ENCODE measurements around the gene ELOVL1.
A peak's percentile ranks its signal among the peaks of the same experiment; 100 is the strongest.
"Not testable (repeated sequence)": the region's sequence is repeated elsewhere in the genome, so short reads cannot be mapped to it uniquely, and the experiment has no call there.

Gene ELOVL1

DNA sequence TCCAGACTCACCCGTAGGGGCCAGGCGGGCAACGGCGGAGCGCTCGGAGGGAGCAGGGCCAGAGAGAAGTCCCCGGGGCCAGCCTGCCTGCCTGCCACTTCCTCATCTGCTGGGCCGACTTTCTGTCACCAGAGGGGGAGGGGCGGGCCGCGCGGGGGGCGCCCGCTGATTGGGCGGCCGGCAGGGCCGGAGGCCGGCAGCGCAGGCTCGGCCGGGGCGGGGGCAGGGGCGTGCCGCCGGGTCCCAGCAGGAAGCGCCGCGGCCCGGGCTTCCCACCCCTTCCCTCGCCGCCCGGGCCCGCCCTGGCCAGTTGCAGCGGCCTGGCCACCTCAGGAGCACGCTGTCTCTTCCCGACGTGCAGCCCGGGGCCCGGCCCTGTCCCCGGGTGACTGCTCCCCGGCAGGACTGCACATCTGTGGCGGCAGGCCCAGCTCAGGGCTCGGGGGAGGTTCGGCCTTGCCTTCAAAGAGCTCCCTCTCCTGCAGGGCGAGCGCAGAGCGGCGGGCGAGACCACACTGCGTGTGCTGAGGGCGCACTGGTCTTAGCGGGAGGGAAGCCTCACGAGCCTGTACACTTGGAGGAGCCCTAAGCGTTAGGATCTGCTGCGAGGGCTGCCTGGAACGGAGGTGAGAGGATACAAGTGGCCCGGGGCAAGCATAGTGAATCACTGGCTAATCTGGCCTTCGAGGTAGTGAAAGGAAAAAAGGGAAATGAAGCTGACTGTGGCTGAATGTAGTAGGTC, at the start of gene ELOVL1:
Gene ELOVL1 (minus strand): TSS at position 108 of the 742 bp plus-strand sequence. CDS start 2,402 bp downstream, outside the sequence.
- Histone ChIP-seq H3K9me3 (ENCODE audit: control insufficient read depth, insufficient read depth, low read length) (no peaks in the 10 kb centered on the region), H3K9ac (ENCODE audit: low read depth, low read length) (peak within 1 kb of the TSS; percentile 85), H3K4me1 (ENCODE audit: insufficient read depth, low read length) (peaks cover 12% of the 10 kb centered on the region; the same call in 1 of the 2 replicates), H3K36me3 (ENCODE audit: insufficient read depth, low read length) (peaks cover 6% of the 10 kb centered on the region)

DNA sequence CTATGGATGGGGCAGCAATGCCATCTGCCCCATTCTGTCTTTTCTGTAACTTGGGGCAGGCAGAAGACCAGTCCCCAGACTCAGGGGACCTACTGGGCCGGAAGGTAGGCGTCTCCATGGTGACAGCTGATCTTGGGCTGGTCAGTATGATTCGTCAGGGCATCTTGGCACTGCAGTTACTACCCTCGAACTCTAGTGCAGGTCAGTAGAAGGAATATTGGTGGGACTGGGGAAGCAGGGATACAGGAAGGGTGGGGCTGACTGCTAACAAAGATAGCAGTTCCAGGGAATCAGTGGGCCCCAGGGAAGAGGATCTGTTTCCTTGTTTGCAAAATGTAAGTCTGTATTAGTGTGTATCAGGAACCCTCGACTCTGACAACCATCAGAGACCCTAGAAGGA, 48.1 kb upstream of the ELOVL1 start:
- Histone ChIP-seq H3K4me1 (ENCODE audit: insufficient read depth, low read length) (no peaks in the 10 kb centered on the region), H3K9ac (ENCODE audit: low read depth, low read length) (no peak overlapping the region), H3K36me3 (ENCODE audit: insufficient read depth, low read length) (peaks cover 4% of the 10 kb centered on the region; the same call in 1 of the 2 replicates), H3K9me3 (ENCODE audit: control insufficient read depth, insufficient read depth, low read length) (no peaks in the 10 kb centered on the region)

DNA sequence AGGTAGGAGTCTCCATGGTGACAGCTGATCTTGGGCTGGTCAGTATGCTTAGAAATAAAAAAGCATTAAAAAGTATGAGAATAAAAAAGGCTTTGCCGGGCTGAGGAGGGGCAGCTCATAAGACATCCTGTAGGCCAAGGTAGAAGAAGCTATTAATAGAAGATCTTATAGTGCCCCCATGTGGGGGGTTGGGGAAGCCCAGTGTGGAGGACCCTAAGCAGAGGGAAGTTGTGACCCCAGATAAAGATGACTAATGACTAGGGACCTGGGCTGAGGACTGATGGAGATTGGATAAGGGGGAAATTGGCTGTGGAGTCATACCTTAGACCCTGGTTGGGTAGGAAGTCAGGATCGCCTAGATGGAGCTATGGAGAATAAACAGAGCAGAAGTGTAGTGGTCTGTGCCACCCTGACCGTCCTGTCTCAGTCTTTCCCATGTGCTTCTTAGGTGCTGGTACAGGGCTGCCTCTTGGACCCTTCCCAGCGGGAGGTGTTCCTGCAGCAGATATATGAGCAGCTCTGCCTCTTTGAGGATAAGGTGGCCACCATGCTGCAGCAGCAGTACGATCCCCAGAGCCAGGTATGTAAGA, 46.9 kb upstream of the ELOVL1 start:
- no peak overlapping the region for H3K9ac ChIP-seq (ENCODE audit: low read depth, low read length)
- no peaks in the 10 kb centered on the region for H3K9me3 ChIP-seq (ENCODE audit: control insufficient read depth, insufficient read depth, low read length)
- H3K4me1 ChIP-seq (ENCODE audit: insufficient read depth, low read length) = no peaks in the 10 kb centered on the region
- H3K36me3 ChIP-seq (ENCODE audit: insufficient read depth, low read length) = no peaks in the 10 kb centered on the region; the same call in 1 of the 2 replicates

DNA sequence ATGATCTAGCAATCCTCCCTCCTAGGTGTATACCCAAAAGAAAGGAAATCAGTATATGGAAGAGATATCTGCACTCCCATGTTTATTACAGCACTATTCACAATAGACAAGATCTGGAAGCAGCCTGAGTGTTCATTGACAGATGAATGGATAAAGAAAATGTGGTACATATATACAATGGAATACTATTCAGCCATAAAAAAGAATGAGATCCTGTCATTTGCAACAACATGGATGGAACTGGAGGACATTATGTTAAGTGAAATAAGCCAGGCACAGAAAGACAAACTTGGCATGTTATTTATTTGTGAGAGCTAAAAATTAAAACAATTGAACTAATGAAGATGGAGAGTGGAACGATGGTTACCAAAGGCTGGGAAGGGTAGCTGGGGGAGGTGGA, 45.6 kb upstream of the ELOVL1 start:
- not testable (repeated sequence) for H3K4me1 ChIP-seq (ENCODE audit: insufficient read depth, low read length); H3K36me3 ChIP-seq (ENCODE audit: insufficient read depth, low read length); H3K9me3 ChIP-seq (ENCODE audit: control insufficient read depth, insufficient read depth, low read length); H3K9ac ChIP-seq (ENCODE audit: low read depth, low read length)

DNA sequence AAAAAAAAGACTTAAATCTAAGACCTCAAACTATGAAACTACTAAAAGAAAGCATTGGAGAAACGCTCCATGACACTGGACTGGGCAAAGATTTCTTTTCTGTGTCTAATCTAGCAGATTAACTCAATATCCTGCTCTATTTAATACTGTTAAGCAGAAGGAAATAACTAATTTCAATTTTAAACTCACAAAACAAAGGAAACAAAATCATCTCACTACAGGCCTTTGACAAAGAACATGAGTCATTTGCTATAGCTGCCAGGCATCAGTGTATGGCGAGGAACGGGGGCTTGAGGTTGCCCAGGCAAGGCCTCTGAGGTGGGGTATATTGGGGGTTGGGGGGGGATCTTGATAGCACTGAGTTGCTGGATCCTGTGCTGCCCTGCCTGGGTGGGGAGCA, 42.8 kb upstream of the ELOVL1 start:
- Histone ChIP-seq H3K9me3 (ENCODE audit: control insufficient read depth, insufficient read depth, low read length) (no peaks in the 10 kb centered on the region), H3K9ac (ENCODE audit: low read depth, low read length) (no peak overlapping the region), H3K36me3 (ENCODE audit: insufficient read depth, low read length) (no peaks in the 10 kb centered on the region), H3K4me1 (ENCODE audit: insufficient read depth, low read length) (no peaks in the 10 kb centered on the region)

DNA sequence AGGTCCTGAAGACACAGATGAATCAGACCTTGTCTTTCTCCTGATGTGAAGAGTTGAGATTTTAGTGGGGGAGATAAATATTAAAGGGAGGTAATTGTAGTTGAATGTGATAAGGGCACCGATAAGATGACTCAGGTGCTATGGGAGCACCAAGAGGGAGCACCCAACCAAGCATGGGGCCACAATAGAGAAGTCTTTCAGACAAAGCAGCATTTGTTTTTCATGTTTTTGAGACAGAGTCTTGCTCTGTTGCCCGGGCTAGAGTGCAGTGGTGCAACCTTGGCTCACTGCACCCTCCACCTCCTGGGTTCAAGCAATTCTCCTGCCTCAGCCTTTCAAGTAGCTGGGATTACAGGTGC, 38.0 kb upstream of the ELOVL1 start:
- peaks cover 6% of the 10 kb centered on the region for H3K36me3 ChIP-seq (ENCODE audit: insufficient read depth, low read length)
- no peaks in the 10 kb centered on the region for H3K9me3 ChIP-seq (ENCODE audit: control insufficient read depth, insufficient read depth, low read length)
- H3K4me1 ChIP-seq (ENCODE audit: insufficient read depth, low read length) = no peaks in the 10 kb centered on the region
- H3K9ac ChIP-seq (ENCODE audit: low read depth, low read length) = no peak overlapping the region

DNA sequence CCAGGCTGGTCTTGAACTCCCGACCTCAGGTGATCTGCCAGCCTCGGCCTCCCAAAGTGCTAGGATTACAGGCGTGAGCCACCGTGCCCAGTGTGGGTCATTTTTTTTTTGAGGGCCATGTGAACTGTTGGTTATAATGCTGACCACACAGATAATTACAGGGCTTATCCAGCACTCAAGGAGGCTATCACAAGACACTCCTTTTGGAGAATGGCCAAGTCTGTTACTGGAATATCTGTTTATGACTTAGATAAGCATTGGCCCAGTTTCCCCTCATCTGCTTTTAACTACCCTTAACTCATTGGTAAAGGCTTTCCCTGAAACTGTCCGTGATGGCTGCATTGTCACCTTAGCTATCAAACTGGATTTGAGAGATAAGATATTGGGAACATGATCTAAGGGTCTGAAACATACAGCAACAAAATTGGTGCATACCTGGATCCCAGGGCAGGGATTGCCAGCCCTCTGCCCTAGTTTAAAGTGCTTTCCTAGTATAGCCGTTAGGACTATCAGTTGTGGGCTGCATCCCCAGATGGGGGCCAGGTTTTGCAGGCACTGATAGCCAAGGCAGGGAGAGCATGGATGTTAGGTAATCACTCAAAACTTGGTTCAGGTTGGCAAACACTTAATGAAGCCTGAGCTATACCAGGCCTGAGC, 37.5 kb upstream of the ELOVL1 start:
- H3K9ac ChIP-seq (ENCODE audit: low read depth, low read length) = no peak overlapping the region
- H3K4me1 ChIP-seq (ENCODE audit: insufficient read depth, low read length) = no peaks in the 10 kb centered on the region
- H3K36me3 ChIP-seq (ENCODE audit: insufficient read depth, low read length) = peaks cover 6% of the 10 kb centered on the region
- H3K9me3 ChIP-seq (ENCODE audit: control insufficient read depth, insufficient read depth, low read length) = no peaks in the 10 kb centered on the region

DNA sequence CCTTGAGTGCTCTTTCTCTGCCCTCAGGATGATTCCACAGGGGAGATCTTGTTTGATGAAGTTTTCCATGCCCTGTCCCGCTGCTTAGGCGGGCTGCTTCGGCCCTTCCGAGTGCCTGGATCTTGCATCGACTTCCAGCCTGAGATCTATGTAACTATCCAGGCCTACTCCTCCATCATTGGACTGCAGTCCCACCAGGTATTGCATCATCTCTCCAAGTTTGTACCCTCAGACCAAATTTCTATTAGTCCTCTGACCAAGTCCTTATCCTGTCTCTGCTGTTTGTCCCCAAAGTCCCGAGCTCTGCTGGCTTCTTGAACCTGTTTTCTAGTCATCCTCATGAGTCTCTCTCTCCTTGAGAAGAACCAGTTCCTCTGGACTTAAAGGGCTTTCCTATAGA, 36.5 kb upstream of the ELOVL1 start:
- no peaks in the 10 kb centered on the region for H3K4me1 ChIP-seq (ENCODE audit: insufficient read depth, low read length)
- no peaks in the 10 kb centered on the region for H3K9me3 ChIP-seq (ENCODE audit: control insufficient read depth, insufficient read depth, low read length)
- H3K9ac ChIP-seq (ENCODE audit: low read depth, low read length) = no peak overlapping the region
- H3K36me3 ChIP-seq (ENCODE audit: insufficient read depth, low read length) = peaks cover 6% of the 10 kb centered on the region

DNA sequence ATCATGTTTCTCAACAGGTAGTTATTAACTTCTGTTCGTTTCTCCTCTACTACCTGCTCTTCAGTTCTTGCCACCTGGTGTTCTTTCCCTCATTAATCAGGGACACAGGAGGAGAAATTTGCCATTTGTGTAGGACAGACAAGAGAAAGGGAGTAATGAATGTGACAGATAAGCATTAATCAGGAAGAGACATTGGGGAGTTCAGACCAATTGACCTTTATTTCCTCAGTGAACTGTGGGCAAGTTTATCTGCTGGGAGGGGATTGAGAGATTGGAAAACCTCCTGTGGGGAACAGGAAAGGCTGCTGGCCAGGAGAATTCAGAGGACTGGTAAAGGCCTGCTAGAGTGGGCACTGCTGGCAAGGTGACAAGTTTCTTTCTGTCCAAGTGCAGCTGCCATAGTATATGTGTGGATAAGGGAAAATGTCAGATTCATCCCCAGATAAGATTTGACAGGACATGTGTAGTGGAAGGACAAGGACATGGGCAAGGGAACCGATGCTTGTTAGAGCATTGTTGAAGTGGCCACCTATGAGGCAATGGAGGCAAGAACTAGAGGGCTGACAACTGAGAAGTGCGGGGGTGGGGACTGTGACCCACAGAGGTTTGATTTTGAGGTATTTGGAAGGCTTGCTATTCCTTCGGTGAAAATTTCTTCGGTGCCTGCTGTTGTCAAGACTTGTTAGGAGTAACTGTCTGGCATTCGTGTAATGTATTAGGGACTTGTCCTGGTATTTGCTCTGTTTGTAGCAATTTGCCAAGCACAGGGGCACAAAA, 34.5 kb upstream of the ELOVL1 start:
- Histone ChIP-seq H3K9me3 (ENCODE audit: control insufficient read depth, insufficient read depth, low read length) (no peaks in the 10 kb centered on the region), H3K36me3 (ENCODE audit: insufficient read depth, low read length) (peaks cover 6% of the 10 kb centered on the region), H3K4me1 (ENCODE audit: insufficient read depth, low read length) (no peaks in the 10 kb centered on the region), H3K9ac (ENCODE audit: low read depth, low read length) (no peak overlapping the region)

DNA sequence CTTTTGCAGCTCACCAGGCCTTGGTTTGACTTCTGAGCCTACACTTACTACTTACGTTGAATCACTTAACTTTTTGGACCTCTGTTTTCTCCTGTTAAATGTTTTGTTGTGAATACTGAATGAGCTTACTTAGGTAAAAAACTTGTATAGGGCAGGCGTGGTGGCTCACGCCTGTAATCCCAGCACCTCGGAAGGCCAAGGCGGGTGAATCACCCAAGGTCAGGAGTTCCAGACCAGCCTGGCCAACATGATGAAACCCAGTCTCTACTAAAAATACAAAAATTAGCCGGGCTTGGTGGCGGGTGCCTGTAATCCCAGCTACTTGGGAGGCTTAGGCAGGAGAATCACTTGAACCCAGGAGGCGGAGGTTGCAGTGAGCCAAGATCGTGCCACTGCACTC, 32.6 kb upstream of the ELOVL1 start:
- H3K36me3 ChIP-seq (ENCODE audit: insufficient read depth, low read length); H3K4me1 ChIP-seq (ENCODE audit: insufficient read depth, low read length); H3K9ac ChIP-seq (ENCODE audit: low read depth, low read length); H3K9me3 ChIP-seq (ENCODE audit: control insufficient read depth, insufficient read depth, low read length): not testable (repeated sequence)

DNA sequence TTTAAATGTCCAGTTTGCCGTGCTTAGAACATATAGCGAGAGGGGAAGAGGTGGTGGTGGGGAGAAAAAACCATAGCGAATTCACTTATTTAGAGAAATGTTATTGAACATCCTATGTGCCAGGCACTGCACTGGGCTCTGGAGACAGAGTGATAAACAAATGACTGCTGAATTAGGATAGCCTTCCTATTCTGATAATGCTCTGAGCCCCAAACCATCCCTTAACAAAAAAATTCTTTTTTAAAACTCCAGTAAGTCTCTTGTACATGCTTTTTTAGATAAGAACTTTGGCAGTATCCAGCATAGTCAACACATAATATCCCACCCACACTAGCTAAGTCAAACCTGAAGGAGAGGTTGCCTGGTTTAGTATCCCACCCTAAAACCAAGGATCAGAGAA, 30.4 kb upstream of the ELOVL1 start:
- Histone ChIP-seq H3K9me3 (ENCODE audit: control insufficient read depth, insufficient read depth, low read length) (no peaks in the 10 kb centered on the region), H3K4me1 (ENCODE audit: insufficient read depth, low read length) (no peaks in the 10 kb centered on the region), H3K9ac (ENCODE audit: low read depth, low read length) (no peak overlapping the region), H3K36me3 (ENCODE audit: insufficient read depth, low read length) (no peaks in the 10 kb centered on the region)

DNA sequence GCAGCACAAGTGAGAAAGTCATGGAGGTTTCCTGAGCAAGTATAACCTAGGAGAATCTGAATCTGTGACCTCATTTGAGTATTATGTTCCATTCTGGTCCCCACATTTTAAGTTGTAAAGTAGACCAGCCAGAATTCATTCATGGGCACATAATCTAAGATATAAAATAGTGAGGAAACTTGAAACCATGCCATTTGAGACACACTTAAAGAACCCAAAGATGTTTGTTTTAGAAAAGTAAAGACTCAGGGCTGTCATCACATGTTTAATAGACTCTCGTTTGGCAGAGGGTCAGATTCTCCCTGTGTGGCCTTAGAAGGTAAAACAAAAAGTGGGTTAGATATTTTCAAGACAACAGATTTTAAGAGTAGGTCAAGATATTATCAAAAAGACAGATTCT, 28.2 kb upstream of the ELOVL1 start:
- H3K36me3 ChIP-seq (ENCODE audit: insufficient read depth, low read length) = no peaks in the 10 kb centered on the region
- H3K9ac ChIP-seq (ENCODE audit: low read depth, low read length) = no peak overlapping the region
- H3K4me1 ChIP-seq (ENCODE audit: insufficient read depth, low read length) = no peaks in the 10 kb centered on the region
- no peaks in the 10 kb centered on the region for H3K9me3 ChIP-seq (ENCODE audit: control insufficient read depth, insufficient read depth, low read length)

DNA sequence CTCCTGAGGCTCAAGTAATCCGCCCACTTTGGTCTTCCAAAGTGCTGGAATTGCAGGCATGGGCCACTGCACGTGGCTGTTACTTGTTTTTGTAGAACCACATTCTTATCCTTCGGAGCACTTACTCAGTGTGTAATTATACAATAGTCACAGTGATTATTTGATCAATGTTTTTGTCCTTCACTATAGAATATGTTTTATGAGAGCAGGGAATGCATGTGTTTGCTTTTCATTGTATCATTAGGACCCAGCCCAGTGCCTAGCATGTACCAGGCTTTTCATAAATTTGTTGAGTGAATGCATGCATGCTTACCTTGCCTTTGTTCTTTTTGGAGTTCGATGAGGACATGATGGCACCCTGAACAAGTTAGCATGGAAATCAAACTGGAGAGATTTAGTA, 27.7 kb upstream of the ELOVL1 start:
- H3K4me1 ChIP-seq (ENCODE audit: insufficient read depth, low read length) = no peaks in the 10 kb centered on the region
- H3K36me3 ChIP-seq (ENCODE audit: insufficient read depth, low read length) = no peaks in the 10 kb centered on the region
- H3K9me3 ChIP-seq (ENCODE audit: control insufficient read depth, insufficient read depth, low read length) = no peaks in the 10 kb centered on the region
- no peak overlapping the region for H3K9ac ChIP-seq (ENCODE audit: low read depth, low read length)

DNA sequence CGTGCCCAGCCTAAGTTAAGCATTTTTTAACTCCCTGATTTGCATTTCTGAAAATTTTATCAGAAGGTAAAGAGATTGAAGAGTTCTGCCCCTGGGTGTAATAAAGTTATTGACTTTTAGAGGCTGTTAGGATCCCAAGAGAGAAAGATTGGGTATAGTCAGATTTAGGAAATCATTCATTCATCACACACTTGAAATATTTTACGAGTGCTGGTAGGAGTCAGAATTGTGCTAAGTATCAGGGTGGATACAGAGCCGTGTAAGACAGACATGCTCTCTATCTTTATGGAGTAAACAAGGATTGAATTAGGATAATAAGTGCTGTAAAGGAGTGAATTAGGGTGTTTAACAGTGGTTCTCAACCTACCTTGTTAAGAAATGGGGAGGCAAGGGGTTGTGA, 24.9 kb upstream of the ELOVL1 start:
- Histone ChIP-seq H3K9ac (ENCODE audit: low read depth, low read length) (no peak overlapping the region), H3K4me1 (ENCODE audit: insufficient read depth, low read length) (peaks cover 5% of the 10 kb centered on the region; the same call in 1 of the 2 replicates), H3K9me3 (ENCODE audit: control insufficient read depth, insufficient read depth, low read length) (no peaks in the 10 kb centered on the region), H3K36me3 (ENCODE audit: insufficient read depth, low read length) (0 out of 2 replicates have a peak, but pooled peaks cover 4% of the 10 kb centered on the region)
